K562 (cell line): ENCODE measurements around the gene MSRB2. TPM values are rescaled to one million over a fixed set of nuclear protein-coding genes. Genes with fewer than 3 reads are reported as not detected.

Experiments used
- ATAC-seq: fragments of 200-7000 bp; cut with Tn5 transposase; 3 replicates; pipeline ENCODE4 v1.9.1; 2020; ENCODE audit warnings: moderate library complexity
- BruUV-seq: library from RNA; stranded (reverse); fragments of 400-500 nt; replicated peaks from 2 replicates; lab custom pipeline; 2021; lab: Mats Ljungman, UMichigan
- CTCF ChIA-PET: fragments of 300-600 bp; formaldehyde crosslinking; extraction: SDS; loops from one replicate; lab custom pipeline; 2021; ENCODE audit warnings: low intra/inter-chr PET ratio; lab: Yijun Ruan, JAX
- POLR2A ChIA-PET: fragments of 300-600, 350-650 bp; sonication (Branson Sonifier 250); formaldehyde crosslinking; extraction: SDS; loops from one replicate; lab custom pipeline; 2021; ENCODE audit warnings: antibody characterized with exemption, inconsistent platforms; lab: Yijun Ruan, JAX
- DNase-seq, 4 experiments: peaks; one replicate each; pipeline versions ENCODE4 v3.0.0 to v3.0.0-alpha.2; 2011 to 2018; ENCODE audit warnings: low spot score in 3 of 4, mixed read lengths in 3 of 4; ENCODE audit errors: extremely low read depth in 1 of 4
- FAIRE-seq: peaks from 2 replicates; lab custom pipeline; 2011; peaks lifted over from hg19 to GRCh38; lab: Jason Lieb, UNC
- H2AFZ ChIP-seq: 2 replicates; pipeline ENCODE4 v1.6.0; 2011; ENCODE audit warnings: low read depth, low read length, control low read depth, inconsistent platforms
- H3K27ac ChIP-seq: fragments of 200-600 bp; 3 replicates; pipeline ENCODE4 v1.8.0; 2011; ENCODE audit warnings: low read depth, mild to moderate bottlenecking, control low read depth, inconsistent platforms, low read length, moderate library complexity, mixed read lengths; ENCODE audit errors: extremely low read depth
- H3K27me3 ChIP-seq, 2 experiments: fragments of 300-600 bp in 1 of 2; 2 replicates in 1 of 2; 3 replicates in 1 of 2; pipeline versions ENCODE4 v1.6.0 to v1.8.0; 2011; ENCODE audit warnings: inconsistent platforms in 2 of 2, low read length in 2 of 2, mild to moderate bottlenecking in 1 of 2, mixed read lengths in 1 of 2, moderate library complexity in 1 of 2; ENCODE audit not compliant: control insufficient read depth in 2 of 2, insufficient read depth in 2 of 2
- H3K36me3 ChIP-seq: fragments of 300-600 bp; 3 replicates; pipeline ENCODE4 v1.8.0; 2011; ENCODE audit warnings: mild to moderate bottlenecking, low read length, inconsistent platforms; ENCODE audit not compliant: control insufficient read depth, insufficient read depth
- H3K4me1 ChIP-seq, 2 experiments: fragments of 200-600 bp in 1 of 2; replicated peaks in 1 of 2; 2 replicates in 1 of 2; 3 replicates in 1 of 2; pipeline versions ENCODE4 v1.5.1 to v1.8.0; 2011; ENCODE audit warnings: inconsistent platforms in 2 of 2, low read length in 2 of 2, mild to moderate bottlenecking in 1 of 2, mixed read lengths in 1 of 2, moderate library complexity in 1 of 2; ENCODE audit not compliant: control insufficient read depth in 2 of 2, insufficient read depth in 2 of 2
- H3K4me2 ChIP-seq: 2 replicates; pipeline ENCODE4 v1.6.1; 2011; ENCODE audit warnings: low read length, control low read depth, inconsistent platforms, mixed read lengths; ENCODE audit not compliant: insufficient read depth
- H3K4me3 ChIP-seq: fragments of 200-600 bp; sonication (generic), shearing (Covaris generic); 2 replicates; pipeline ENCODE4 v1.5.1; 2016; ENCODE audit warnings: control low read depth, inconsistent platforms
- H3K79me2 ChIP-seq: fragments of 200-600 bp; 3 replicates; pipeline ENCODE4 v1.8.0; 2011; ENCODE audit warnings: low read length, inconsistent platforms; ENCODE audit not compliant: control insufficient read depth, insufficient read depth
- H3K9ac ChIP-seq, 2 experiments: 2 replicates each; pipeline versions ENCODE4 v1.6.0 to v1.6.1; 2011; ENCODE audit warnings: low read depth in 2 of 2, low read length in 2 of 2, control low read depth in 1 of 2, inconsistent platforms in 1 of 2, mild to moderate bottlenecking in 1 of 2, mixed read lengths in 1 of 2; ENCODE audit not compliant: insufficient read depth in 1 of 2
- H3K9me1 ChIP-seq: one replicate; pipeline ENCODE4 v1.6.0; 2011; ENCODE audit warnings: inconsistent platforms, mild to moderate bottlenecking, low read length, moderate library complexity; ENCODE audit not compliant: control insufficient read depth, insufficient read depth
- H3K9me3 ChIP-seq: replicated peaks from 2 replicates; pipeline ENCODE4 v1.5.1; 2011; ENCODE audit warnings: low read depth, low read length, inconsistent platforms; ENCODE audit not compliant: control insufficient read depth, insufficient read depth
- H4K20me1 ChIP-seq: replicated peaks from 2 replicates; pipeline ENCODE4 v1.6.1; 2011; ENCODE audit warnings: low read length, inconsistent platforms, mixed read lengths; ENCODE audit not compliant: control insufficient read depth, insufficient read depth
- CTCF ChIP-seq, 3 experiments: IDR thresholded peaks in 2 of 3; conservative IDR thresholded peaks in 1 of 3; 2 replicates each; pipeline ENCODE4 v1.5.1; 2011 to 2012; ENCODE audit warnings: low read length in 3 of 3, mild to moderate bottlenecking in 3 of 3, control low read depth in 2 of 3, improper control_type of control experiment in 1 of 3, inconsistent platforms in 1 of 3, low read depth in 1 of 3, mixed read lengths in 1 of 3, moderate library complexity in 1 of 3; ENCODE audit not compliant: insufficient read depth in 2 of 3
- FOXK2 ChIP-seq, 2 experiments: fragments of 450-650 bp; IDR thresholded peaks in 1 of 2; conservative IDR thresholded peaks in 1 of 2; 2 replicates each; pipeline ENCODE4 v1.6.1; 2016; ENCODE audit warnings: low read depth in 2 of 2, mild to moderate bottlenecking in 1 of 2
- OTX1 ChIP-seq: fragments of 450-650 bp; formaldehyde crosslinking; IDR thresholded peaks from 2 replicates; pipeline ENCODE4 v1.4.0; 2022; ENCODE audit warnings: mild to moderate bottlenecking
- SAFB2 ChIP-seq: fragments of 200-400 bp; formaldehyde crosslinking; IDR thresholded peaks from 2 replicates; pipeline ENCODE4 v1.6.1; 2018; ENCODE audit warnings: borderline replicate concordance, low read length, low read depth, moderate library complexity; ENCODE audit not compliant: severe bottlenecking
- SIRT6 ChIP-seq: IDR thresholded peaks from one replicate; pipeline ENCODE4 v1.6.1; 2012; ENCODE audit warnings: low read depth, mild to moderate bottlenecking, control low read depth, inconsistent platforms, low read length, moderate library complexity
- SNIP1 ChIP-seq: fragments of 450-650 bp; IDR thresholded peaks from 2 replicates; pipeline ENCODE4 v1.7.1; 2017; ENCODE audit warnings: low read depth, mild to moderate bottlenecking
- TFAM ChIP-seq: fragments of 250-450 bp; sonication (Bioruptor Pico); conservative IDR thresholded peaks from 2 replicates; pipeline ENCODE4 v1.5.0; 2021; ENCODE audit warnings: mild to moderate bottlenecking, moderate library complexity
- XRCC4 ChIP-seq: IDR thresholded peaks from one replicate; pipeline ENCODE4 v1.6.1; 2011; ENCODE audit not compliant: insufficient read depth, insufficient read length; ENCODE audit errors: extremely low read depth
- YBX1 ChIP-seq: fragments of 450-650 bp; IDR thresholded peaks from 2 replicates; pipeline ENCODE4 v1.7.1; 2016; ENCODE audit warnings: mild to moderate bottlenecking
- ZFP30 ChIP-seq: fragments of 250-450 bp; sonication (Bioruptor Pico); IDR thresholded peaks from 2 replicates; pipeline ENCODE4 v1.8.0; 2022; ENCODE audit warnings: moderate library complexity, mild to moderate bottlenecking, inconsistent platforms, borderline replicate concordance
- ZNF197 ChIP-seq: fragments of 200-800 bp; sonication (Bioruptor generic); IDR thresholded peaks from 2 replicates; pipeline ENCODE4 v1.6.1; 2016; ENCODE audit warnings: low read depth, missing genetic modification characterization, missing compliant biosample characterization
- ZNF311 ChIP-seq: fragments of 250-450 bp; sonication (Bioruptor Pico); IDR thresholded peaks from 2 replicates; pipeline ENCODE4 v1.4.0; 2020; ENCODE audit warnings: mild to moderate bottlenecking, moderate library complexity
- ZNF384 ChIP-seq: IDR thresholded peaks from 2 replicates; pipeline ENCODE4 v1.6.1; 2012; ENCODE audit warnings: low read depth, low read length, improper control_type of control experiment
- WGBS: fragments of 100-300 bp; shearing (Covaris generic); methylation state at CpG from one replicate; pipeline ENCODE4 v1.1.6; 2016; ENCODE audit warnings: low coverage, mixed read lengths; ENCODE audit not compliant: insufficient coverage; ENCODE audit errors: missing lambda C conversion rate; 5-methylcytosine and 5-hydroxymethylcytosine counted together
- in situ Hi-C: fragments of 300-500 bp; cut with MboI; formaldehyde crosslinking; loops from 4 replicates; pipeline ENCODE4 v1.15.0; 2018; ENCODE audit warnings: inconsistent platforms, mixed read lengths
- intact Hi-C: fragments of 100-400 bp; cut with micrococcal nuclease; formaldehyde crosslinking; loops from 2 replicates; pipeline ENCODE4 v1.14.2; 2022
- polyA plus RNA-seq, 8 experiments: library from polyadenylated mRNA; depleted of rRNA in 4 of 8; stranded (reverse) in 5 of 8; unstranded in 3 of 8; fragments of >200 nt; fragmentation: Nextera tagmentation in 2 of 8; fragmentation: Illumina TruSeq in 1 of 8; extraction: Ambion mirVana in 2 of 8; extraction: Trizol in 1 of 8; gene quantifications; 2 replicates each; pipeline versions ENCODE4 v1.2.1 to v1.2.3, GENCODE V29; 2011 to 2014; ENCODE audit warnings: inconsistent platforms in 1 of 8, missing spikeins in 1 of 8
- total RNA-seq, 7 experiments: library from RNA; depleted of rRNA in 6 of 7; stranded (reverse); fragments of >200 nt in 6 of 7; fragmentation: Illumina TruSeq in 2 of 7; extraction: Trizol in 2 of 7; gene quantifications; 2 replicates each; pipeline versions ENCODE4 v1.2.1 to v1.2.3, GENCODE V29; 2011 to 2021; ENCODE audit warnings: low replicate concordance in 1 of 7
- TF ChIP-seq, protein P1 (sequence below), 2 experiments: fragments of 450-650 bp in 1 of 2; sonication (generic) in 1 of 2; formaldehyde crosslinking; conservative IDR thresholded peaks; 2 replicates each; pipeline versions ENCODE4 v1.4.0 to v1.8.1; 2020 to 2022; ENCODE audit warnings: mild to moderate bottlenecking in 1 of 2, missing genetic modification reagents in 1 of 2
- TF ChIP-seq, protein P2 (sequence below): fragments of 450-650 bp; conservative IDR thresholded peaks from 2 replicates; pipeline ENCODE4 v1.6.1; 2016; ENCODE audit warnings: missing genetic modification characterization, low read depth, mild to moderate bottlenecking, missing compliant biosample characterization, moderate library complexity
- TF ChIP-seq, protein P3 (sequence below): fragments of 450-650 bp; formaldehyde crosslinking; IDR thresholded peaks from 2 replicates; pipeline ENCODE4 v1.4.0; 2022; ENCODE audit warnings: missing genetic modification characterization
- TF ChIP-seq, protein P4 (sequence below): fragments of 450-650 bp; IDR thresholded peaks from 2 replicates; pipeline ENCODE4 v1.6.1; 2017; ENCODE audit warnings: mild to moderate bottlenecking, moderate library complexity

MSRB2 gene
- total and polyA plus RNA-seq, 9 of the 15 experiments (the other 6 are each of a cell fraction or from before 2014, with no cell fraction given) = 1.5 to 22.3 (median 5.9) TPM

GRCh38 chr10:23151071-23151470 is 55.7 kb downstream of the MSRB2 start:
- H3K27me3 ChIP-seq = peaks cover 12 to 39% of the 10 kb centered on the region in 2 experiments; a peak in 4 of 5 replicates
- WGBS = 0% methylated on average over 7 of the region's 7 CpGs
- no peaks in the 10 kb centered on the region for H4K20me1 ChIP-seq
- FAIRE-seq = no peak
- ChIA-PET POLR2A (no interaction called here), CTCF (no interaction called here)
- no peak overlapping the region for H3K9ac ChIP-seq
- no TSS peak for BruUV-seq
- no peaks in the 10 kb centered on the region for H3K79me2 ChIP-seq
- in situ Hi-C loops (loop anchor here (25.0 kb wide), 1 partner anchor 1361 kb away; no protein-coding TSS in a partner anchor), intact Hi-C loops (loop anchor here (10.0 kb wide), 2 partner anchors 384 to 1214 kb away; no protein-coding TSS in a partner anchor)
- no peak overlapping the region for H3K27ac ChIP-seq
- H3K9me3 ChIP-seq = no peaks in the 10 kb centered on the region
- no peak overlapping the region for H3K4me2 ChIP-seq
- H2AFZ ChIP-seq = no peak overlapping the region
- no peak for DNase-seq
- H3K9me1 ChIP-seq = no peaks in the 10 kb centered on the region
- ATAC-seq = no peak
- H3K36me3 ChIP-seq = no peaks in the 10 kb centered on the region
- H3K4me1 ChIP-seq = no peaks in the 10 kb centered on the region
- H3K4me3 ChIP-seq = no peak overlapping the region
- TF ChIP-seq ZFP30 (CRISPR knock-in tag) (no peak), TFAM (CRISPR knock-in tag) (no peak), YBX1 (no peak), FOXK2 (conservative IDR thresholded peaks at IDR 0.05 in 1 of 2, IDR thresholded peaks at IDR 0.05 in 1 of 2; ENCODE audit: low read depth in 2 of 2) (no peak), CTCF (IDR thresholded peaks at IDR 0.05 in 2 of 3, conservative IDR thresholded peaks at IDR 0.05 in 1 of 3; ENCODE audit: insufficient read depth in 2 of 3, low read depth in 1 of 3, low read length in 3 of 3) (no peak), SIRT6 (no peak), OTX1 (CRISPR knock-in tag) (no peak), XRCC4 (no peak), ZNF311 (CRISPR knock-in tag) (no peak), ZNF384 (no peak), SAFB2 (no peak), SNIP1 (no peak), ZNF197 (no peak)
- TF ChIP-seq, protein P1, sequence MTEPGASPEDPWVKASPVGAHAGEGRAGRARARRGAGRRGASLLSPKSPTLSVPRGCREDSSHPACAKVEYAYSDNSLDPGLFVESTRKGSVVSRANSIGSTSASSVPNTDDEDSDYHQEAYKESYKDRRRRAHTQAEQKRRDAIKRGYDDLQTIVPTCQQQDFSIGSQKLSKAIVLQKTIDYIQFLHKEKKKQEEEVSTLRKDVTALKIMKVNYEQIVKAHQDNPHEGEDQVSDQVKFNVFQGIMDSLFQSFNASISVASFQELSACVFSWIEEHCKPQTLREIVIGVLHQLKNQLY (CRISPR knock-in tag; conservative IDR thresholded peaks at IDR 0.05) = no peak
- TF ChIP-seq, protein P2, sequence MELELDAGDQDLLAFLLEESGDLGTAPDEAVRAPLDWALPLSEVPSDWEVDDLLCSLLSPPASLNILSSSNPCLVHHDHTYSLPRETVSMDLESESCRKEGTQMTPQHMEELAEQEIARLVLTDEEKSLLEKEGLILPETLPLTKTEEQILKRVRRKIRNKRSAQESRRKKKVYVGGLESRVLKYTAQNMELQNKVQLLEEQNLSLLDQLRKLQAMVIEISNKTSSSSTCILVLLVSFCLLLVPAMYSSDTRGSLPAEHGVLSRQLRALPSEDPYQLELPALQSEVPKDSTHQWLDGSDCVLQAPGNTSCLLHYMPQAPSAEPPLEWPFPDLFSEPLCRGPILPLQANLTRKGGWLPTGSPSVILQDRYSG = no peak
- TF ChIP-seq, protein P3, sequence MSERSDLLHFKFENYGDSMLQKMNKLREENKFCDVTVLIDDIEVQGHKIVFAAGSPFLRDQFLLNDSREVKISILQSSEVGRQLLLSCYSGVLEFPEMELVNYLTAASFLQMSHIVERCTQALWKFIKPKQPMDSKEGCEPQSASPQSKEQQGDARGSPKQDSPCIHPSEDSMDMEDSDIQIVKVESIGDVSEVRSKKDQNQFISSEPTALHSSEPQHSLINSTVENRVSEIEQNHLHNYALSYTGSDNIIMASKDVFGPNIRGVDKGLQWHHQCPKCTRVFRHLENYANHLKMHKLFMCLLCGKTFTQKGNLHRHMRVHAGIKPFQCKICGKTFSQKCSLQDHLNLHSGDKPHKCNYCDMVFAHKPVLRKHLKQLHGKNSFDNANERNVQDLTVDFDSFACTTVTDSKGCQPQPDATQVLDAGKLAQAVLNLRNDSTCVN (CRISPR knock-in tag) = no peak
- TF ChIP-seq, protein P4, sequence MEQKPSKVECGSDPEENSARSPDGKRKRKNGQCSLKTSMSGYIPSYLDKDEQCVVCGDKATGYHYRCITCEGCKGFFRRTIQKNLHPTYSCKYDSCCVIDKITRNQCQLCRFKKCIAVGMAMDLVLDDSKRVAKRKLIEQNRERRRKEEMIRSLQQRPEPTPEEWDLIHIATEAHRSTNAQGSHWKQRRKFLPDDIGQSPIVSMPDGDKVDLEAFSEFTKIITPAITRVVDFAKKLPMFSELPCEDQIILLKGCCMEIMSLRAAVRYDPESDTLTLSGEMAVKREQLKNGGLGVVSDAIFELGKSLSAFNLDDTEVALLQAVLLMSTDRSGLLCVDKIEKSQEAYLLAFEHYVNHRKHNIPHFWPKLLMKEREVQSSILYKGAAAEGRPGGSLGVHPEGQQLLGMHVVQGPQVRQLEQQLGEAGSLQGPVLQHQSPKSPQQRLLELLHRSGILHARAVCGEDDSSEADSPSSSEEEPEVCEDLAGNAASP = no peak
